Endodermal cell (in vitro differentiated cells): ENCODE results near the gene SEPTIN8. TPM values are rescaled to one million over a fixed set of nuclear protein-coding genes. Genes with fewer than 3 reads are reported as not detected.
A peak's percentile ranks its signal among the peaks of the same experiment; 100 is the strongest.

Experiments
- DNase-seq: peaks from one replicate; pipeline ENCODE4 v3.0.0-alpha.2; 2017
- H3K27ac ChIP-seq: 2 replicates; pipeline ENCODE4 v1.5.1; 2013; ENCODE audit warnings: mild to moderate bottlenecking, low read depth, low read length, moderate library complexity
- H3K27me3 ChIP-seq: 2 replicates; pipeline ENCODE4 v1.6.1; 2013; ENCODE audit warnings: mild to moderate bottlenecking, low read length, moderate library complexity; ENCODE audit not compliant: insufficient read depth, control insufficient read depth, poor library complexity, severe bottlenecking
- H3K36me3 ChIP-seq: 2 replicates; pipeline ENCODE4 v1.7.0; 2013; ENCODE audit warnings: mild to moderate bottlenecking, low read length, moderate library complexity; ENCODE audit not compliant: control insufficient read depth, insufficient read depth
- H3K4me1 ChIP-seq: one replicate; pipeline ENCODE4 v1.7.0; 2013; ENCODE audit warnings: low read length; ENCODE audit not compliant: control insufficient read depth, insufficient read depth
- H3K4me3 ChIP-seq: 2 replicates; pipeline ENCODE4 v1.5.1; 2013; ENCODE audit warnings: mild to moderate bottlenecking, low read length, moderate library complexity
- H3K9ac ChIP-seq: 2 replicates; pipeline ENCODE4 v1.6.1; 2013; ENCODE audit warnings: mild to moderate bottlenecking, low read length, moderate library complexity; ENCODE audit not compliant: poor library complexity, severe bottlenecking; ENCODE audit errors: extremely low read depth
- H3K9me3 ChIP-seq: 2 replicates; pipeline ENCODE4 v1.6.1; 2013; ENCODE audit warnings: mild to moderate bottlenecking, low read length, moderate library complexity; ENCODE audit not compliant: control insufficient read depth
- H3K27ac Mint-ChIP-seq: 2 replicates; pipeline ENCODE4 v1.8.0; 2020; ENCODE audit warnings: mixed read lengths
- H3K27me3 Mint-ChIP-seq: 2 replicates; pipeline ENCODE4 v1.8.0; 2021; ENCODE audit warnings: mild to moderate bottlenecking, mixed read lengths; ENCODE audit not compliant: insufficient read depth
- H3K36me3 Mint-ChIP-seq: 2 replicates; pipeline ENCODE4 v1.8.0; 2020; ENCODE audit warnings: low read depth, mixed read lengths
- H3K4me1 Mint-ChIP-seq: 2 replicates; pipeline ENCODE4 v1.8.0; 2020; ENCODE audit warnings: mixed read lengths
- H3K4me3 Mint-ChIP-seq: 2 replicates; pipeline ENCODE4 v1.8.0; 2020; ENCODE audit warnings: mild to moderate bottlenecking, moderate library complexity, mixed read lengths
- H3K9me3 Mint-ChIP-seq: 2 replicates; pipeline ENCODE4 v1.8.0; 2020; ENCODE audit warnings: mild to moderate bottlenecking, mixed read lengths
- CTCF ChIP-seq: fragments of 200-600 bp; sonication (generic); conservative IDR thresholded peaks from 2 replicates; pipeline ENCODE4 v1.5.0; 2021; ENCODE audit warnings: antibody characterized with exemption, mild to moderate bottlenecking
- WGBS, 2 experiments: methylation state at CpG; one replicate each; pipeline versions ENCODE4 v1.1.5 to v1.1.7; 2013; ENCODE audit warnings: missing lambda C conversion rate in 2 of 2, mixed read lengths in 1 of 2; ENCODE audit not compliant: insufficient coverage in 1 of 2, insufficient read length in 1 of 2; 5-methylcytosine and 5-hydroxymethylcytosine counted together
- total RNA-seq, 2 donors: library from RNA; stranded (reverse); fragmentation: NEBNext Ultra II Directional in 1 of 2; extraction: Animal tissue kit (Norgen Biotek cat#: 25700) in 1 of 2; gene quantifications; 2 replicates in 1 of 2; 3 replicates in 1 of 2; pipeline ENCODE4 v1.2.1, GENCODE V29; 2021

The SEPTIN8 gene
- total RNA-seq, 2 donors from 2014 or later: 49.0 to 56.7 TPM

GRCh38 chr5:132746592-132746953 lies 30.5 kb downstream of the SEPTIN8 start:
- no peak overlapping the region for H3K27ac ChIP-seq
- DNase-seq: no peak
- TF ChIP-seq CTCF: no peak
- Mint-ChIP-seq H3K27ac (no peak overlapping the region), H3K36me3 (no peaks in the 10 kb centered on the region), H3K4me3 (peak overlapping the region; percentile 38), H3K9me3 (peaks cover 5% of the 10 kb centered on the region), H3K4me1 (no peaks in the 10 kb centered on the region), H3K27me3 (peaks cover 79% of the 10 kb centered on the region)
- peak overlapping the region; percentile 70 for H3K4me3 ChIP-seq
- H3K36me3 ChIP-seq: no peaks in the 10 kb centered on the region
- H3K4me1 ChIP-seq: no peaks in the 10 kb centered on the region
- 43 to 60% methylated on average over 1 to 2 of the region's 3 CpGs for WGBS, 2 experiments
- peaks cover 3% of the 10 kb centered on the region for H3K9me3 ChIP-seq
- H3K9ac ChIP-seq: no peak overlapping the region
- H3K27me3 ChIP-seq: peaks cover 83% of the 10 kb centered on the region

- Mint-ChIP-seq H3K27me3 (peaks cover 66% of the 10 kb centered on the region), H3K9me3 (peaks cover 5% of the 10 kb centered on the region), H3K4me3 (no peak overlapping the region), H3K27ac (no peak overlapping the region), H3K36me3 (no peaks in the 10 kb centered on the region), H3K4me1 (no peaks in the 10 kb centered on the region)
- 85 to 91% methylated on average over 1 to 2 of the region's 2 CpGs for WGBS, 2 experiments
- no peak overlapping the region for H3K27ac ChIP-seq
- H3K4me1 ChIP-seq: no peaks in the 10 kb centered on the region
- H3K27me3 ChIP-seq: peaks cover 72% of the 10 kb centered on the region
- H3K9ac ChIP-seq: no peak overlapping the region
- TF ChIP-seq CTCF: no peak
- no peak overlapping the region for H3K4me3 ChIP-seq
- peaks cover 3% of the 10 kb centered on the region for H3K9me3 ChIP-seq
- DNase-seq: no peak
- H3K36me3 ChIP-seq: no peaks in the 10 kb centered on the region
Measured at GRCh38 chr5:132744659-132745058, 32.4 kb downstream of the SEPTIN8 start.

GRCh38 chr5:132742626-132743025 lies 34.4 kb downstream of the SEPTIN8 start:
- Histone ChIP-seq H3K9ac (no peak overlapping the region), H3K27me3 (peaks cover 61% of the 10 kb centered on the region), H3K9me3 (peaks cover 3% of the 10 kb centered on the region), H3K36me3 (no peaks in the 10 kb centered on the region), H3K4me1 (no peaks in the 10 kb centered on the region), H3K27ac (no peak overlapping the region), H3K4me3 (no peak overlapping the region)
- peaks cover 52% of the 10 kb centered on the region for H3K27me3 Mint-ChIP-seq
- no peak overlapping the region for H3K4me3 Mint-ChIP-seq
- H3K9me3 Mint-ChIP-seq: peaks cover 5% of the 10 kb centered on the region
- 75 to 95% methylated on average over 1 to 4 of the region's 5 CpGs for WGBS, 2 experiments
- H3K27ac Mint-ChIP-seq: no peak overlapping the region
- TF ChIP-seq CTCF: no peak
- H3K4me1 Mint-ChIP-seq: no peaks in the 10 kb centered on the region
- DNase-seq: no peak
- H3K36me3 Mint-ChIP-seq: no peaks in the 10 kb centered on the region
